HCT116 (cell line): Measurements from ENCODE around the gene TENM4. TPM values are rescaled to one million over a fixed set of nuclear protein-coding genes. Genes with fewer than 3 reads are reported as not detected.

Source experiments
- ATAC-seq: fragments of 200-7000 bp; cut with Tn5 transposase; 2 replicates; pipeline ENCODE4 v1.9.1; 2020; ENCODE audit warnings: mild to moderate bottlenecking, moderate library complexity
- BruUV-seq: library from RNA; stranded (reverse); fragments of 400-500 nt; replicated peaks from 2 replicates; lab custom pipeline; 2021; lab: Mats Ljungman, UMichigan
- CTCF ChIA-PET: fragments of 300-600 bp; sonication (Branson Sonifier 250); formaldehyde crosslinking; loops from one replicate; lab custom pipeline; 2021; ENCODE audit warnings: antibody characterized with exemption; lab: Charles Lee
- POLR2A ChIA-PET: fragments of 300-600, 350-600 bp; sonication (Branson Sonifier 250); formaldehyde crosslinking; loops from one replicate; lab custom pipeline; 2021; ENCODE audit warnings: antibody characterized with exemption; lab: Charles Lee
- RAD21 ChIA-PET, 2 experiments: fragments of 300-600 bp; sonication (Branson Sonifier 250); formaldehyde crosslinking; loops; one replicate each; lab custom pipeline; 2023; ENCODE audit warnings: low total read pairs in 2 of 2; ENCODE audit not compliant: uncharacterized antibody in 2 of 2, unreplicated experiment in 2 of 2, low non-redundant PET in 1 of 2; lab: Charles Lee
- DNase-seq: peaks from one replicate; pipeline ENCODE4 v3.0.0-alpha.2; 2010; ENCODE audit warnings: low read depth, low spot score
- H2AFZ ChIP-seq: fragments of 200-600 bp; shearing (Covaris generic), sonication (generic); 2 replicates; pipeline ENCODE4 v1.6.1; 2017; ENCODE audit warnings: low read depth, mixed run types, mixed read lengths, antibody characterized with exemption, low read length; ENCODE audit not compliant: poor library complexity, severe bottlenecking
- H3K27ac ChIP-seq: 2 replicates; pipeline ENCODE4 v1.5.1; 2012; ENCODE audit warnings: low read depth, low read length
- H3K27me3 ChIP-seq: fragments of 200-600 bp; sonication (generic); 2 replicates; pipeline ENCODE4 v1.6.1; 2016; ENCODE audit warnings: mixed run types, low read length, mixed read lengths; ENCODE audit not compliant: insufficient read depth
- H3K36me3 ChIP-seq, 2 experiments: fragments of 200-500 bp in 1 of 2; fragments of 200-600 bp in 1 of 2; sonication (Bioruptor generic) in 1 of 2; sonication (generic) in 1 of 2; 2 replicates each; pipeline versions ENCODE4 v1.5.1 to v1.6.1; 2014 to 2016; ENCODE audit warnings: low read length in 2 of 2, inconsistent platforms in 1 of 2, mixed read lengths in 1 of 2, mixed run types in 1 of 2; ENCODE audit not compliant: insufficient read depth in 2 of 2, control insufficient read depth in 1 of 2
- H3K4me1 ChIP-seq, 2 experiments: fragments of 200-600 bp in 1 of 2; sonication (generic) in 1 of 2; 2 replicates each; pipeline versions ENCODE4 v1.5.1 to v1.6.1; 2012 to 2017; ENCODE audit warnings: low read length in 2 of 2, inconsistent platforms in 1 of 2, mild to moderate bottlenecking in 1 of 2, mixed read lengths in 1 of 2, mixed run types in 1 of 2, moderate library complexity in 1 of 2; ENCODE audit not compliant: insufficient read depth in 2 of 2, control insufficient read depth in 1 of 2
- H3K4me2 ChIP-seq: fragments of 200-600 bp; sonication (generic); 2 replicates; pipeline ENCODE4 v1.6.1; 2017; ENCODE audit warnings: mixed run types, low read length, mixed read lengths
- H3K4me3 ChIP-seq, 2 experiments: fragments of 200-600 bp in 1 of 2; sonication (generic) in 1 of 2; replicated peaks in 1 of 2; 2 replicates each; pipeline ENCODE4 v1.5.1; 2011 to 2016; ENCODE audit warnings: low read length in 2 of 2, control low read depth in 1 of 2, low read depth in 1 of 2, mild to moderate bottlenecking in 1 of 2, mixed read lengths in 1 of 2, mixed run types in 1 of 2
- H3K79me2 ChIP-seq: fragments of 200-600 bp; sonication (generic); 2 replicates; pipeline ENCODE4 v1.6.1; 2017; ENCODE audit warnings: mild to moderate bottlenecking, mixed run types, low read length, moderate library complexity, mixed read lengths; ENCODE audit not compliant: insufficient read depth
- H3K9ac ChIP-seq: fragments of 200-600 bp; sonication (generic); 2 replicates; pipeline ENCODE4 v1.6.1; 2016; ENCODE audit warnings: low read length, mixed read lengths
- H3K9me2 ChIP-seq: fragments of 200-600 bp; sonication (generic), shearing (Covaris generic); 2 replicates; pipeline ENCODE4 v1.6.1; 2017; ENCODE audit warnings: mixed run types, mild to moderate bottlenecking, moderate library complexity; ENCODE audit not compliant: insufficient read depth
- H3K9me3 ChIP-seq, 2 experiments: fragments of 200-500 bp in 1 of 2; fragments of 200-600 bp in 1 of 2; sonication (Bioruptor generic) in 1 of 2; sonication (generic) in 1 of 2; 2 replicates each; pipeline ENCODE4 v1.6.1; 2014 to 2017; ENCODE audit warnings: low read length in 2 of 2, mixed read lengths in 2 of 2, inconsistent platforms in 1 of 2, low read depth in 1 of 2, mild to moderate bottlenecking in 1 of 2, mixed run types in 1 of 2, moderate library complexity in 1 of 2; ENCODE audit not compliant: control insufficient read depth in 1 of 2, insufficient read depth in 1 of 2
- H4K20me1 ChIP-seq: fragments of 200-600 bp; sonication (generic), shearing (Covaris generic); 2 replicates; pipeline ENCODE4 v1.6.1; 2017; ENCODE audit warnings: mixed run types, mild to moderate bottlenecking, moderate library complexity; ENCODE audit not compliant: insufficient read depth
- ATF3 ChIP-seq: IDR thresholded peaks from 2 replicates; pipeline ENCODE4 v1.6.1; 2012
- CEBPB ChIP-seq: IDR thresholded peaks from 2 replicates; pipeline ENCODE4 v1.6.1; 2012; ENCODE audit warnings: low read depth
- EZH2 ChIP-seq: fragments of 200-600 bp; sonication (generic); IDR thresholded peaks from 2 replicates; pipeline ENCODE4 v1.6.1; 2017; ENCODE audit warnings: antibody characterized with exemption, mixed run types
- EZH2phosphoT487 ChIP-seq: fragments of 200-600 bp; IDR thresholded peaks from 2 replicates; pipeline ENCODE4 v1.6.1; 2018; ENCODE audit warnings: antibody characterized with exemption, borderline replicate concordance
- MAX ChIP-seq: IDR thresholded peaks from 2 replicates; pipeline ENCODE4 v1.6.1; 2012
- RAD21 ChIP-seq: IDR thresholded peaks from 2 replicates; pipeline ENCODE4 v1.6.1; 2012; ENCODE audit warnings: low read depth, mild to moderate bottlenecking
- SIN3A ChIP-seq: IDR thresholded peaks from 2 replicates; pipeline ENCODE4 v1.6.1; 2012; ENCODE audit warnings: low read depth
- YY1 ChIP-seq: IDR thresholded peaks from 2 replicates; pipeline ENCODE4 v1.6.1; 2011; ENCODE audit warnings: low read length, low read depth, moderate library complexity, mild to moderate bottlenecking; ENCODE audit not compliant: insufficient replicate concordance; ENCODE audit errors: extremely low read depth
- intact Hi-C: fragments of 100-400 bp; cut with micrococcal nuclease; formaldehyde crosslinking; loops from 2 replicates; pipeline ENCODE4 v1.10.0; 2022
- total RNA-seq: library from RNA; stranded (reverse); gene quantifications from one replicate; pipeline ENCODE4 v1.2.1, GENCODE V29; 2021; ENCODE audit not compliant: unreplicated experiment

TENM4 gene
- total RNA-seq, 1 experiment from 2014 or later = 0.05 TPM

GRCh38 chr11:79043726-79044125 lies 397.1 kb downstream of the TENM4 start:
- H3K9ac ChIP-seq = no peak overlapping the region
- H2AFZ ChIP-seq = no peak overlapping the region
- H3K36me3 ChIP-seq = no peaks in the 10 kb centered on the region
- RAD21 ChIA-PET = no interaction called here
- H4K20me1 ChIP-seq = no peaks in the 10 kb centered on the region
- BruUV-seq = no TSS peak
- CTCF ChIA-PET = no interaction called here
- no peak overlapping the region for H3K27ac ChIP-seq
- peaks cover 23% of the 10 kb centered on the region for H3K27me3 ChIP-seq
- POLR2A ChIA-PET = no interaction called here
- no peaks in the 10 kb centered on the region for H3K4me1 ChIP-seq
- intact Hi-C loops = no loop called here
- H3K79me2 ChIP-seq = no peaks in the 10 kb centered on the region
- DNase-seq (no peak), ATAC-seq (no peak)
- H3K9me2 ChIP-seq = no peaks in the 10 kb centered on the region
- no peak for TF ChIP-seq EZH2
- TF ChIP-seq YY1 = no peak
- H3K4me3 ChIP-seq = no peak overlapping the region
- H3K4me2 ChIP-seq = no peak overlapping the region
- H3K9me3 ChIP-seq = no peaks in the 10 kb centered on the region

GRCh38 chr11:79042824-79043223 lies 398.0 kb downstream of the TENM4 start:
- no peaks in the 10 kb centered on the region for H3K79me2 ChIP-seq
- H4K20me1 ChIP-seq = no peaks in the 10 kb centered on the region
- no peak overlapping the region for H3K27ac ChIP-seq
- TF ChIP-seq ATF3 (no peak), RAD21 (no peak), SIN3A (no peak), EZH2phosphoT487 (no peak), MAX (no peak), CEBPB (no peak)
- DNase-seq = no peak
- ChIA-PET POLR2A (no interaction called here), CTCF (no interaction called here), RAD21 (no interaction called here)
- H3K4me2 ChIP-seq = no peak overlapping the region
- no peak for ATAC-seq
- H3K9me2 ChIP-seq = no peaks in the 10 kb centered on the region
- intact Hi-C loops = no loop called here
- H3K4me3 ChIP-seq = no peak overlapping the region
- H2AFZ ChIP-seq = no peak overlapping the region
- H3K9ac ChIP-seq = no peak overlapping the region
- H3K4me1 ChIP-seq = no peaks in the 10 kb centered on the region
- peaks cover 32% of the 10 kb centered on the region for H3K27me3 ChIP-seq
- no peaks in the 10 kb centered on the region for H3K36me3 ChIP-seq
- no peaks in the 10 kb centered on the region for H3K9me3 ChIP-seq
- BruUV-seq = no TSS peak
